Immature natural killer cell (primary cell): ENCODE results near the gene SLC16A2. TPM values are rescaled to one million over a fixed set of nuclear protein-coding genes. Genes with fewer than 3 reads are reported as not detected.
"Not testable (repeated sequence)": the region's sequence is repeated elsewhere in the genome, so short reads cannot be mapped to it uniquely, and the experiment has no call there.

Experiments
- DNase-seq, 3 donors: peaks; one replicate each; pipeline ENCODE4 v3.0.0; 2022; ENCODE audit warnings: mixed read lengths in 1 of 3
- H3K27ac Mint-ChIP-seq, 6 donors: one replicate each; pipeline ENCODE4 v1.8.0; 2020; ENCODE audit warnings: mixed read lengths in 6 of 6, mild to moderate bottlenecking in 5 of 6, inconsistent platforms in 4 of 6, moderate library complexity in 3 of 6
- H3K27me3 Mint-ChIP-seq, 3 donors: one replicate each; pipeline ENCODE4 v1.8.0; 2020 to 2021; ENCODE audit warnings: low read depth in 3 of 3, mild to moderate bottlenecking in 3 of 3, mixed read lengths in 3 of 3, moderate library complexity in 3 of 3, inconsistent platforms in 1 of 3
- H3K36me3 Mint-ChIP-seq, 3 donors: one replicate each; pipeline ENCODE4 v1.8.0; 2020; ENCODE audit warnings: mixed read lengths in 3 of 3, inconsistent platforms in 2 of 3, mild to moderate bottlenecking in 2 of 3
- H3K4me1 Mint-ChIP-seq, 2 donors: one replicate each; pipeline ENCODE4 v1.8.0; 2020; ENCODE audit warnings: inconsistent platforms in 2 of 2, mild to moderate bottlenecking in 2 of 2, mixed read lengths in 2 of 2, moderate library complexity in 1 of 2
- H3K4me3 Mint-ChIP-seq, 5 donors: one replicate each; pipeline ENCODE4 v1.8.0; 2020; ENCODE audit warnings: mild to moderate bottlenecking in 5 of 5, mixed read lengths in 5 of 5, inconsistent platforms in 3 of 5, moderate library complexity in 3 of 5
- H3K9me3 Mint-ChIP-seq, 6 donors: one replicate each; pipeline ENCODE4 v1.8.0; 2020; ENCODE audit warnings: mild to moderate bottlenecking in 6 of 6, mixed read lengths in 6 of 6, inconsistent platforms in 4 of 6, moderate library complexity in 3 of 6
- polyA plus RNA-seq, 3 donors: library from polyadenylated mRNA; unstranded; fragments of 300-500 nt; fragmentation: Illumina TruSeq; gene quantifications; one replicate each; pipeline ENCODE4 v1.2.3, GENCODE V29; 2021

Gene SLC16A2
- polyA plus RNA-seq, 3 donors from 2014 or later, result 0.06 to 0.07 TPM; not detected in 1

DNA sequence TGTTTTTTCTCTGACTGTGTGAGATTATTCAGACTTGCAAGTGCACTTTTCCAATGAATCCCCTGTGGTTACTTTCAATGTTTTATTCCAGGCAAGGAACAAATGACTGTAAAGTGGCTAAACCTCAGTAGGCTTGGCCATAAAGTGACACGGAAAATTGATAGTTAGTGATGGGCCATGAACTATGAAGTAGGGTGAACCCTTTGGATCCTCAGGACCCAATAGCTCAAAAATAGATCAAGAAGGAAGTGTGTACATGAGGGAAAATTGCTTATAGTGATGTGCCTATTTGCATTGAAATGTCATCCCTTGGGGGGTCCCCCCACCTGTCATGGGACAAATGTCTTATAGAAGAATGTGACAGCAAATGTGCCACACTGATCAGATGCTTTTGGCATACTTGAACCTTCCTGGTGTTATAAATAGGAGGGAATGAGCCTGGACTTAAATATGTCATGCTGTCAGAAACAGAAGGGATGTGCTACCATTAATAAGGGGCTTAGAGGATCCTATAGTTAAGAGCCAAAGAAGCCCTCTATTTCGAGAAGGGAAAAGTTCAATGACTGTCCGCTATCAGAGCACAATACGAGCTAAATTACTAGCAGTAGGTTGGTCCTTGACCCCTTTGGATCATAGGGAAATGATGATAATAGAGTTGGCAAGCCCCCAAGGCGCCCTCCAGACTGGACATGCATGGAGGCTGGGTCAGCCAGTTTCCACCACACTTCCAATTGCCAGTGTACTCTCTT is 30.3 kb downstream of the SLC16A2 start:
- Mint-ChIP-seq H3K27ac (no peak overlapping the region), H3K9me3 (no peaks in the 10 kb centered on the region), H3K4me1 (no peaks in the 10 kb centered on the region), H3K36me3 (no peaks in the 10 kb centered on the region), H3K4me3 (no peak overlapping the region), H3K27me3 (peaks cover 0 to 4% (median 4%) of the 10 kb centered on the region in 3 donors)
- DNase-seq, result no peak

- Mint-ChIP-seq H3K36me3 (no peaks in the 10 kb centered on the region), H3K27ac (no peak overlapping the region), H3K27me3 (peaks cover 0 to 4% (median 4%) of the 10 kb centered on the region in 3 donors), H3K4me3 (no peak overlapping the region), H3K4me1 (no peaks in the 10 kb centered on the region), H3K9me3 (no peaks in the 10 kb centered on the region)
- DNase-seq, result no peak
Measured at GRCh38 chrX:74452199-74452481, 30.8 kb downstream of the SLC16A2 start.

DNA sequence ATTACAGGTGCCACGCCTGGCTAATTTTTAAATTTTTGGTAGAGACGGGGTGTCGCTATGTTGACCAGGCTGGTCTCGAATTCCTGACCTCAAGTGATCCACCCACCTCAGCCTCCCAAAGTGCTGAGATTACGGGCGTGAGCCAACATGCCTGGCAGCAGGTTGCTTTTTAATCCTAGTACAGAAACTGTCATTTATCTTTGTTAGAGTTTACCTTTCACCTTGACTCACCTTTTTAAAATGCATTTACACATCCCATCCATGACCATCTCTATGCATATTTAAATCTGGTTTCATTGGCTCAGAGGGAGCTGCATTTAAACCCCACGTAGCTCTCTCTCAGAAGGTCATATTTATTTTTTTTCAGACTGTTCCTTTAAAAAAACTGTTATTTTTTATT is 31.9 kb downstream of the SLC16A2 start:
- no peaks in the 10 kb centered on the region for H3K36me3 Mint-ChIP-seq
- H3K4me1 Mint-ChIP-seq, result no peaks in the 10 kb centered on the region
- H3K27me3 Mint-ChIP-seq, result peaks cover 0 to 7% (median 4%) of the 10 kb centered on the region in 3 donors
- no peak overlapping the region for H3K27ac Mint-ChIP-seq
- no peaks in the 10 kb centered on the region for H3K9me3 Mint-ChIP-seq
- H3K4me3 Mint-ChIP-seq, result no peak overlapping the region
- no peak for DNase-seq

DNA sequence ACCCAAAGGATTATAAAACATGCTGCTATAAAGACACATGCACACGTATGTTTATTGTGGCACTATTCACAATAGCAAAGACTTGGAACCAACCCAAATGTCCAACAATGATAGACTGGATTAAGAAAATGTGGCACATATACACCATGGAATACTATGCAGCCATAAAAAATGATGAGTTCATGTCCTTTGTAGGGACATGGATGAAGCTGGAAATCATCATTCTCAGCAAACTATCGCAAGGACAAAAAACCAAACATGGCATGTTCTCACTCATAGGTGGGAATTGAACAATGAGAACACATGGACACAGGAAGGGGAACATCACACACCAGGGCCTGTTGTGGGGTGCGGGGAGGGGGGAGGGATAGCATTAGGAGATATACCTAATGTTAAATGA is 32.9 kb downstream of the SLC16A2 start:
- not testable (repeated sequence) for H3K4me3 Mint-ChIP-seq, H3K27me3 Mint-ChIP-seq, H3K4me1 Mint-ChIP-seq, H3K27ac Mint-ChIP-seq, DNase-seq, H3K36me3 Mint-ChIP-seq, H3K9me3 Mint-ChIP-seq

GRCh38 chrX:74458736-74459135 is 37.4 kb downstream of the SLC16A2 start:
- H3K36me3 Mint-ChIP-seq, result no peaks in the 10 kb centered on the region
- H3K4me3 Mint-ChIP-seq, result no peak overlapping the region
- DNase-seq, result no peak
- H3K9me3 Mint-ChIP-seq, result no peaks in the 10 kb centered on the region
- H3K27me3 Mint-ChIP-seq, result peaks cover 4 to 6% (median 6%) of the 10 kb centered on the region in 3 donors
- H3K4me1 Mint-ChIP-seq, result no peaks in the 10 kb centered on the region
- no peak overlapping the region for H3K27ac Mint-ChIP-seq

- Mint-ChIP-seq H3K9me3 (no peaks in the 10 kb centered on the region), H3K4me1 (no peaks in the 10 kb centered on the region), H3K27ac (no peak overlapping the region), H3K4me3 (no peak overlapping the region), H3K36me3 (no peaks in the 10 kb centered on the region), H3K27me3 (peaks cover 4 to 6% (median 5%) of the 10 kb centered on the region in 3 donors)
- no peak for DNase-seq
Measured at GRCh38 chrX:74461384-74461783, 40.1 kb downstream of the SLC16A2 start.

GRCh38 chrX:74464722-74465121 is 43.4 kb downstream of the SLC16A2 start:
- Mint-ChIP-seq H3K4me1 (no peaks in the 10 kb centered on the region), H3K9me3 (no peaks in the 10 kb centered on the region)

GRCh38 chrX:74465424-74465823 is 44.1 kb downstream of the SLC16A2 start:
- Mint-ChIP-seq H3K4me1 (no peaks in the 10 kb centered on the region), H3K4me3 (no peak overlapping the region), H3K27me3 (peaks cover 2 to 5% (median 4%) of the 10 kb centered on the region in 3 donors), H3K36me3 (no peaks in the 10 kb centered on the region), H3K9me3 (no peaks in the 10 kb centered on the region), H3K27ac (no peak overlapping the region)
- DNase-seq, result no peak

More at GRCh38 chrX:74464722-74465121, 43.4 kb downstream of the SLC16A2 start:
- H3K4me3 Mint-ChIP-seq, result no peak overlapping the region
- no peak overlapping the region for H3K27ac Mint-ChIP-seq
- H3K36me3 Mint-ChIP-seq, result no peaks in the 10 kb centered on the region
- DNase-seq, result no peak
- peaks cover 2 to 6% (median 5%) of the 10 kb centered on the region in 3 donors for H3K27me3 Mint-ChIP-seq

GRCh38 chrX:74467656-74468055 is 46.4 kb downstream of the SLC16A2 start:
- H3K9me3 Mint-ChIP-seq, result no peaks in the 10 kb centered on the region
- no peak overlapping the region for H3K4me3 Mint-ChIP-seq
- H3K36me3 Mint-ChIP-seq, result no peaks in the 10 kb centered on the region
- no peak overlapping the region for H3K27ac Mint-ChIP-seq
- DNase-seq, result no peak
- peaks cover 0 to 4% (median 2%) of the 10 kb centered on the region in 3 donors for H3K27me3 Mint-ChIP-seq
- no peaks in the 10 kb centered on the region for H3K4me1 Mint-ChIP-seq

DNA sequence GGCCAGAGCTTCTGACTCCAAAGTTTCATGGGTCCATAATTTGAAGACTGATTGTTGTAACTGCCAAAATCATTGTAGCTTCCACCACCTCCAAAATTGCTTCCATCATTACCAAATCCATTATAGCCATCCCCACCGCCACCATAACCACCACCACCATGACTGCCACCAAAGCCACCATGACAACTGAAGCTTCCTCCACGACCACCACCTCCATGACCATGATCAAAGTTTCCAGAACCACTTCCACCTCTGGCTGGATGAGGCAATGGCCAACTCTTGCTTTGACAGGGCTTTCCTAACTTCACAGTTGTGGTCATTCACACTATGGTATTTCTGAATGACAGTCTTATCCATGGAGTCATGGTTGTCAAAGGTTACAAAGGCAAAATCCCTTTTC is 51.8 kb downstream of the SLC16A2 start:
- DNase-seq, H3K36me3 Mint-ChIP-seq, H3K27ac Mint-ChIP-seq, H3K4me3 Mint-ChIP-seq, H3K9me3 Mint-ChIP-seq, H3K27me3 Mint-ChIP-seq, H3K4me1 Mint-ChIP-seq: not testable (repeated sequence)

DNA sequence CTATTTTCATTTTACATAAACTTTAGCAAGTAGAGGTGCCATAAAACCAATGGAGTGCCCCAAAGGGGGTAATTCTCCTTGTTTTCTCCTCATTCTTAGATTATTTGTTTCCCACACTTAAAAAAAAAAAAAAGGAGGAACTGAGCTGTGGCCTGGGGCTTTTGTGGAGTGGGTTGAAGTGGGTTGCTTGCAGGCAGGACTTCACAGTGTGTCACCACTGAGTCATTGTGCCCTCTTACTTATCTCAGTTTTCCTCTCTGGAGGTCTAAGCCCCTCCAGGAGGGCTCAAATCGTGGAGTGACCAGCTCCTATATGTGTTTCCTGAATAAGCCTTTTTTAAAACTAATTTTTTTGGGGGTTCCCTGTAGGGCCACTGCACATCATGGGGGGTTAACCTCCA is 69.0 kb downstream of the SLC16A2 start:
- peaks cover 0 to 5% (median 0%) of the 10 kb centered on the region in 3 donors for H3K27me3 Mint-ChIP-seq
- H3K4me1 Mint-ChIP-seq, result no peaks in the 10 kb centered on the region
- no peaks in the 10 kb centered on the region for H3K36me3 Mint-ChIP-seq
- H3K9me3 Mint-ChIP-seq, result no peaks in the 10 kb centered on the region
- H3K27ac Mint-ChIP-seq, result no peak overlapping the region
- DNase-seq, result no peak
- H3K4me3 Mint-ChIP-seq, result no peak overlapping the region

DNA sequence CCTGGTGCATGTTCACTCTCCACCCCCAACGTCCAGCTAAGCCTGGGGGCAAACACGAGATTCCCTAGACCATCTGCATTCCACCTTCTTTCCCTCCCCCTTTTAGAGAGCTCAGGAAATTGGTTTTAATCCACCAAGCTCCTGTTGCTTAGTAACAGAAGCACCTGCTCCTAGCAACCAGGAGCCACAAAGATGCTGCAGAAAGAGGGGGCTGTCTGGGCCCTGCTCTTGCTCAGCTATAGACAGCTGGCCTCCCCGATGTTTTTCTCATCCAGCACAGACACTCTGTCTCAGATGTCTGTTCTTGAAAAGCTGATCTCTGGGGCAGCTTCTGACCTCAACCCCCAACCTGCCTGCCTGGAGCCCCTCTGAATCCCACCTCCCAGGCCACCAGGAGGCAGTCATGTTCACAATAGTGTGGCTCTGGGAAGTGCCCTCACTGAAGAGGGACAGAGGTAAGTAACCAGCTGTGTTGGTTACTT is 71.5 kb downstream of the SLC16A2 start:
- Mint-ChIP-seq H3K27ac (no peak overlapping the region), H3K36me3 (no peaks in the 10 kb centered on the region), H3K4me1 (no peaks in the 10 kb centered on the region), H3K4me3 (no peak overlapping the region), H3K27me3 (peaks cover 0 to 2% (median 2%) of the 10 kb centered on the region in 3 donors), H3K9me3 (no peaks in the 10 kb centered on the region)
- DNase-seq, result peak; percentile 16 to 27 (median 25)

GRCh38 chrX:74493806-74494205 is 72.5 kb downstream of the SLC16A2 start:
- H3K36me3 Mint-ChIP-seq, result no peaks in the 10 kb centered on the region

GRCh38 chrX:74498924-74499323 is 77.6 kb downstream of the SLC16A2 start:
- no peak overlapping the region for H3K4me3 Mint-ChIP-seq
- H3K36me3 Mint-ChIP-seq, result no peaks in the 10 kb centered on the region
- H3K4me1 Mint-ChIP-seq, result no peaks in the 10 kb centered on the region
- H3K9me3 Mint-ChIP-seq, result no peaks in the 10 kb centered on the region
- no peak overlapping the region for H3K27ac Mint-ChIP-seq
- DNase-seq, result no peak
- H3K27me3 Mint-ChIP-seq, result peaks cover 1 to 6% (median 4%) of the 10 kb centered on the region in 3 donors

More at GRCh38 chrX:74493806-74494205, 72.5 kb downstream of the SLC16A2 start:
- no peaks in the 10 kb centered on the region for H3K9me3 Mint-ChIP-seq
- H3K27ac Mint-ChIP-seq, result no peak overlapping the region
- DNase-seq, result no peak
- H3K4me3 Mint-ChIP-seq, result no peak overlapping the region
- no peaks in the 10 kb centered on the region for H3K4me1 Mint-ChIP-seq
- peaks cover 0 to 2% (median 2%) of the 10 kb centered on the region in 3 donors for H3K27me3 Mint-ChIP-seq

DNA sequence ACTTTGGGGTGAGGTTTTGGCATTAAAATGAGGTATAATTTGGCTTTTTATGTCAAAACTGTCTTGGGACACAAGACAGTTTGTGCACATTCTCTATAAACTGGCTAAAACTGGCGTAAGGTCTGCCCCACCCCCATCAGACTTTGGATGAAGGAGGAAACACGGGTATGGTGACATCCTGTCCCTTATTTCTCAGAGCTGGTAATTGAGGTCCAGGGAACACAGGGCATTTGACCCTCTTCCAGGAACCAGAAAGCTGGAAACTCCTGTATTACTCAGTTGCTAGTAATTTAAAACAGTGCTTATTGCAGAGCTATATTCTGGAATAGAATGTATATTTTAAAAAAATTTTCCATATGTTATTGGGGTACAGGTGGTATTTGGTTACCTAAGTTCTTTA is 78.8 kb downstream of the SLC16A2 start:
- Mint-ChIP-seq H3K4me3 (no peak overlapping the region), H3K9me3 (no peaks in the 10 kb centered on the region), H3K36me3 (no peaks in the 10 kb centered on the region), H3K4me1 (no peaks in the 10 kb centered on the region), H3K27me3 (peaks cover 1 to 6% (median 6%) of the 10 kb centered on the region in 3 donors), H3K27ac (no peak overlapping the region)
- no peak for DNase-seq
